GM12892 (cell line): Measurements from ENCODE around the gene CD69.

Source experiments
- POLR2A ChIP-seq: IDR thresholded peaks from 2 replicates; pipeline ENCODE4 v1.6.1; 2011; ENCODE audit warnings: low read depth, low read length, control low read depth
- POLR2AphosphoS5 ChIP-seq: IDR thresholded peaks from 2 replicates; pipeline ENCODE4 v1.6.1; 2011; ENCODE audit warnings: low read depth, low read length, control low read depth
- TAF1 ChIP-seq: IDR thresholded peaks from 2 replicates; pipeline ENCODE4 v1.6.1; 2011; ENCODE audit warnings: low read depth, mild to moderate bottlenecking, control low read depth, low read length, borderline replicate concordance

DNA sequence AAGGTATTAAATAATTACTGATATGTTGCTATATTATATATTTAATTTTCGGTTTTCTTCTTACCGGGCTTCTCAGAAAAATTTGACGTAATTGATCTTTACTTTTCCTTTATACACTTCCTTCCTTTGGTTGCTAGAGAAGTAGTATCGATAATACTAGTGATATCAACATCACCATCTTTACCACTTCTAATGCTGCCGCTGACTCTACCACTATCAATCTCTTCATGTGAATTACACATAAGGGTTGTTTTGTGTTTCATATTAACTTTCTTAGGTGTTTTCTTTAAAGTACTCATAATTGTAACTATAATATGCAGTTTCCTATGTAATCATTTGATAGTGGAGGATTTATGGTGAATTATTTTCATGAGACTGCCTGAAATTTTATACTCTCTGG is 35.6 kb upstream of the CD69 start:
- TF ChIP-seq TAF1 (no peak), POLR2A (no peak), POLR2AphosphoS5 (no peak)
